ENCODE results near the gene ZBTB42.
A peak's percentile ranks its signal among the peaks of the same experiment; 100 is the strongest.
"Not testable (repeated sequence)": the region's sequence is repeated elsewhere in the genome, so short reads cannot be mapped to it uniquely, and the experiment has no call there.

ZBTB42 gene

DNA sequence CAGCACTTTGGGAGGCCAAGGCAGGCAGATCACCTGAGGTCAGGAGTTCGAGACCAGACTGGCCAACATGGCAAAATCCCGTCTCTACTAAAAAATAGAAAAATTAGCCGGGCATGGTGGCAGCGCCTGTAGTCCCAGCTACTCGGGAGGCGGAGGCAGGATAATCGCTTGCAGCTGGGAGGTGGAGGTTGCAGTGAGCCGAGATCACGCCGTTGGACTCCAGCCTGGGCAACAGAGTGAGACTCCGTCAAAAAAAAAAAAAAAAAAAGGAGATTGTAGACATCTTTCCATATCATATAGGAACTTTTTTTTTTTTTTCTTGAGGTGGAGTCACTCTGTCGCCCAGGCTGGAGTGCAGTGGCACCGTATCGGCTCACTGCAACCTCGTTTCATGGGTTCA, 13.8 kb downstream of the ZBTB42 start:
- not testable (repeated sequence) for H2AK5ac ChIP-seq (ENCODE audit: low read length, severe bottlenecking); DNase-seq; H2AFZ ChIP-seq (ENCODE audit: low read depth, low read length); H3K4me2 ChIP-seq (ENCODE audit: low read length, poor library complexity, severe bottlenecking); H2BK5ac ChIP-seq (ENCODE audit: low read depth, low read length, poor library complexity, severe bottlenecking); H3K27me3 ChIP-seq (ENCODE audit: control insufficient read depth in 1 of 2, insufficient read depth in 1 of 2, low read length in 2 of 2); H4K91ac ChIP-seq (ENCODE audit: low read length); H3K23ac ChIP-seq (ENCODE audit: low read length in 2 of 2); H3K27ac ChIP-seq (ENCODE audit: low read length, poor library complexity, severe bottlenecking); H3K4ac ChIP-seq (ENCODE audit: low read depth in 1 of 2, low read length in 2 of 2); H3K14ac ChIP-seq (ENCODE audit: low read length in 2 of 2); H3K36me3 ChIP-seq (ENCODE audit: control insufficient read depth in 1 of 2, insufficient read depth in 2 of 2, low read depth in 1 of 2, low read length in 2 of 2); H4K8ac ChIP-seq (ENCODE audit: low read length); H3K18ac ChIP-seq (ENCODE audit: low read depth in 1 of 2, low read length in 2 of 2); H3K9me3 ChIP-seq (ENCODE audit: control insufficient read depth, low read length); H2BK120ac ChIP-seq (ENCODE audit: low read depth, low read length); H2BK12ac ChIP-seq (ENCODE audit: low read length in 2 of 2); H2BK15ac ChIP-seq (ENCODE audit: low read depth, poor library complexity, severe bottlenecking)
- Histone ChIP-seq H3K4me3 (ENCODE audit: insufficient read depth in 1 of 2, low read depth in 1 of 2, low read length in 2 of 2) (peak overlapping the region in 1 of 2 experiments; percentile 93), H3K79me1 (replicated peaks; ENCODE audit: low read length, poor library complexity, severe bottlenecking) (peaks cover 14% of the 10 kb centered on the region), H3K4me1 (ENCODE audit: control insufficient read depth, insufficient read depth, low read depth, low read length) (peaks cover 11% of the 10 kb centered on the region), H3K9ac (ENCODE audit: low read length) (peak overlapping the region; percentile 94)
- WGBS: 87% methylated on average over 11 of the region's 15 CpGs

DNA sequence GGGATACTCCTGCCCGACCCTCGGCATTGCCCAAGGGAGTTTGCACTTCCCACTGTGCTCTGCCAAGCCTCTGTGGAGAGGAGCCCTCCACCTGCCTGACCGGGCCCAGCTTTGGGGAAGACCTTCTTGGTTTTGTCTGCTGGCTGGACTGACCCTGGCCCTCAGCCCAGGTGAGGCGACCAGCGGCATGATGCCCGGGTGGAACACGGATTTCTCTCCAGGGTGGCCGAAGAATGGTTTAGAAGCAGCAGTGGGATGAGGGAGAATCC, 15.6 kb downstream of the ZBTB42 start:
- 16% methylated on average over 8 of the region's 8 CpGs for whole genome bisulfite sequencing
- Histone ChIP-seq H4K91ac (ENCODE audit: low read length) (peak overlapping the region; percentile 98), H3K36me3 (ENCODE audit: control insufficient read depth in 1 of 2, insufficient read depth in 2 of 2, low read depth in 1 of 2, low read length in 2 of 2) (peaks cover 7% of the 10 kb centered on the region in 2 experiments), H3K27ac (ENCODE audit: low read length, poor library complexity, severe bottlenecking) (no peak overlapping the region), H2BK15ac (ENCODE audit: low read depth, poor library complexity, severe bottlenecking) (no peak overlapping the region), H3K9ac (ENCODE audit: low read length) (peak overlapping the region; percentile 94), H3K18ac (ENCODE audit: low read depth in 1 of 2, low read length in 2 of 2) (peak overlapping the region; percentile 97 to 98), H3K27me3 (ENCODE audit: control insufficient read depth in 1 of 2, insufficient read depth in 1 of 2, low read length in 2 of 2) (no peaks in the 10 kb centered on the region), H3K79me1 (replicated peaks; ENCODE audit: low read length, poor library complexity, severe bottlenecking) (peaks cover 10% of the 10 kb centered on the region), H4K8ac (ENCODE audit: low read length) (peak overlapping the region; percentile 92), H3K9me3 (ENCODE audit: control insufficient read depth, low read length) (peaks cover 5% of the 10 kb centered on the region), H3K14ac (ENCODE audit: low read length in 2 of 2) (peak overlapping the region in 1 of 2 experiments; percentile 90), H3K4me3 (ENCODE audit: insufficient read depth in 1 of 2, low read depth in 1 of 2, low read length in 2 of 2) (peak overlapping the region; percentile 85 to 93), H2BK120ac (ENCODE audit: low read depth, low read length) (peak overlapping the region; percentile 64), H2AFZ (ENCODE audit: low read depth, low read length) (peak overlapping the region; percentile 77), H3K4ac (ENCODE audit: low read depth in 1 of 2, low read length in 2 of 2) (peak overlapping the region; percentile 88 to 94), H3K4me2 (ENCODE audit: low read length, poor library complexity, severe bottlenecking) (peak overlapping the region; percentile 85), H3K4me1 (ENCODE audit: control insufficient read depth, insufficient read depth, low read depth, low read length) (peaks cover 17% of the 10 kb centered on the region), H3K23ac (ENCODE audit: low read length in 2 of 2) (peak overlapping the region in 1 of 2 experiments; percentile 66), H2BK5ac (ENCODE audit: low read depth, low read length, poor library complexity, severe bottlenecking) (no peak overlapping the region), H2AK5ac (ENCODE audit: low read length, severe bottlenecking) (peak overlapping the region; percentile 23), H2BK12ac (ENCODE audit: low read length in 2 of 2) (peak overlapping the region in 1 of 2 experiments; percentile 4)
- DNase-seq: no peak

DNA sequence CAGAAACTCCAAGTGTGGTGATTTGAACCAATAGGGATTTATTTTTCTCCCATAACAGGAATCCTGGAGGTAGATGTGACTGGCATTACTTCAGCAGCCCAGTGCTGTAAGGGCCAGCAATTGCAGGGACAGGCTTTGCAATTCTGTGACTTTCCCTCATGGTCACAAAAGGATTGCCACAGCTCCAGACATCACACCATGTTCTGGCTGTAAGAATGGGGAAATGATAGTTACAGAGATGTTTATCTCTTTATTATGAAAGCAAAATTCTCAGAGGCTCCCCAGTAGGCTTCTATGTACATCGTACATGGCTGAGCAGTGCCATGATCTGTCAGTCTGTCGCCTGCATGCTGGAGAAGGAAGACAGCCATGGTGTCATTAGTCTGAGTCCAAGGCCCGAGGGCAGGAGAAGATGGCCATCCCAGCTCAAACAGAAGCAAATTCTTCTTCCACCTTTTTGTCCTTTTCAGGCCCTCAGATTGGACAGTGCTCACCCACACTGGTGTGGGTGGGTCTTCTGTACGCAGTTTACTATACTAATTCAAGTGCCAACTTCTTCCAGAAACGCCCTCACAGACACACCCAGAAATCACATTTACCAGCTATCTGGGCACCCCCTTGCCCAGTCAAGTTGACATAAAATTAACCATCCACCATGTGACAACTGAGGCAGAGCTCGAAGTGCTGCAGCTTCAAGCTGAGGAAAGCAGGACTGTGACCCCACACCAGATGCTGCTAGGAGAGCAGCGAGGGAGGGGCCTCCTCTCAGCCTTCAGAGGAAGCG, 17.2 kb downstream of the ZBTB42 start:
- H3K4ac ChIP-seq (ENCODE audit: low read depth in 1 of 2, low read length in 2 of 2): no peak overlapping the region
- no peak overlapping the region for H2BK12ac ChIP-seq (ENCODE audit: low read length in 2 of 2)
- H2AK5ac ChIP-seq (ENCODE audit: low read length, severe bottlenecking): no peak overlapping the region
- WGBS: 96% methylated on average over 8 of the region's 8 CpGs
- H3K18ac ChIP-seq (ENCODE audit: low read depth in 1 of 2, low read length in 2 of 2): no peak overlapping the region
- H3K23ac ChIP-seq (ENCODE audit: low read length in 2 of 2): no peak overlapping the region
- no peak overlapping the region for H3K9ac ChIP-seq (ENCODE audit: low read length)
- H3K4me3 ChIP-seq (ENCODE audit: insufficient read depth in 1 of 2, low read depth in 1 of 2, low read length in 2 of 2): no peak overlapping the region
- H3K36me3 ChIP-seq (ENCODE audit: control insufficient read depth in 1 of 2, insufficient read depth in 2 of 2, low read depth in 1 of 2, low read length in 2 of 2): peaks cover 7% of the 10 kb centered on the region in 2 experiments
- DNase-seq: no peak
- no peaks in the 10 kb centered on the region for H3K27me3 ChIP-seq (ENCODE audit: control insufficient read depth in 1 of 2, insufficient read depth in 1 of 2, low read length in 2 of 2)
- no peak overlapping the region for H3K4me2 ChIP-seq (ENCODE audit: low read length, poor library complexity, severe bottlenecking)
- peaks cover 5% of the 10 kb centered on the region for H3K9me3 ChIP-seq (ENCODE audit: control insufficient read depth, low read length)
- H2BK15ac ChIP-seq (ENCODE audit: low read depth, poor library complexity, severe bottlenecking): no peak overlapping the region
- H4K8ac ChIP-seq (ENCODE audit: low read length): no peak overlapping the region
- H3K4me1 ChIP-seq (ENCODE audit: control insufficient read depth, insufficient read depth, low read depth, low read length): peaks cover 17% of the 10 kb centered on the region
- no peak overlapping the region for H2BK120ac ChIP-seq (ENCODE audit: low read depth, low read length)
- peaks cover 8% of the 10 kb centered on the region for H3K79me1 ChIP-seq (replicated peaks; ENCODE audit: low read length, poor library complexity, severe bottlenecking)
- no peak overlapping the region for H2AFZ ChIP-seq (ENCODE audit: low read depth, low read length)
- H3K27ac ChIP-seq (ENCODE audit: low read length, poor library complexity, severe bottlenecking): no peak overlapping the region
- H3K14ac ChIP-seq (ENCODE audit: low read length in 2 of 2): no peak overlapping the region
- H2BK5ac ChIP-seq (ENCODE audit: low read depth, low read length, poor library complexity, severe bottlenecking): no peak overlapping the region
- H4K91ac ChIP-seq (ENCODE audit: low read length): peak overlapping the region; percentile 43

DNA sequence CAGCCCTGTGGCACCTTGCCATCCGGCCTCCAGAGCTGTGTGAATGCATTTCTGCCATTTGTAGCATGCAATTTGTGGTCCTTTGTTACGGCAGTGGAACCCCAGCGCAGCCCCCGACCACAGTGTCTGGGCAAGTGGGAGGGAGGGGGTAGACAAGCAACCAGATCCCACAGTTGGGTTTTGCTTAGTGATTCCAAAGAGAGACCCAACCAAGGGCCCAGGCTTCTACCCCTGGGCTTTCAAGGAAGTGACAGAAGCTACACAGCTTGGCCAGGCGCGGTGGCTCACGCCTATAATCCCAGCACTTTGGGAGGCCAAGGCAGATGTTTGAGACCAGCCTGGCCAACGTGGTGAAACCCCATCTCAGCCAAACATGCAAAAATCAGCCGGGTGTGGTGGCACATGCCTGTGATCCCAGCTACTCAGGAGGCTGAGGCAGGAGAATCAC, 17.8 kb downstream of the ZBTB42 start:
- Histone ChIP-seq H2BK5ac (ENCODE audit: low read depth, low read length, poor library complexity, severe bottlenecking) (no peak overlapping the region), H2BK15ac (ENCODE audit: low read depth, poor library complexity, severe bottlenecking) (no peak overlapping the region), H3K18ac (ENCODE audit: low read depth in 1 of 2, low read length in 2 of 2) (no peak overlapping the region), H3K4me1 (ENCODE audit: control insufficient read depth, insufficient read depth, low read depth, low read length) (peaks cover 17% of the 10 kb centered on the region), H3K4ac (ENCODE audit: low read depth in 1 of 2, low read length in 2 of 2) (no peak overlapping the region), H3K14ac (ENCODE audit: low read length in 2 of 2) (no peak overlapping the region), H3K23ac (ENCODE audit: low read length in 2 of 2) (no peak overlapping the region), H2AFZ (ENCODE audit: low read depth, low read length) (no peak overlapping the region), H2AK5ac (ENCODE audit: low read length, severe bottlenecking) (no peak overlapping the region), H3K9ac (ENCODE audit: low read length) (no peak overlapping the region), H3K36me3 (ENCODE audit: control insufficient read depth in 1 of 2, insufficient read depth in 2 of 2, low read depth in 1 of 2, low read length in 2 of 2) (peaks cover 7% of the 10 kb centered on the region in 2 experiments), H3K79me1 (replicated peaks; ENCODE audit: low read length, poor library complexity, severe bottlenecking) (peaks cover 5% of the 10 kb centered on the region), H3K9me3 (ENCODE audit: control insufficient read depth, low read length) (peaks cover 5% of the 10 kb centered on the region), H3K27ac (ENCODE audit: low read length, poor library complexity, severe bottlenecking) (no peak overlapping the region), H3K4me2 (ENCODE audit: low read length, poor library complexity, severe bottlenecking) (no peak overlapping the region), H3K27me3 (ENCODE audit: control insufficient read depth in 1 of 2, insufficient read depth in 1 of 2, low read length in 2 of 2) (no peaks in the 10 kb centered on the region), H2BK120ac (ENCODE audit: low read depth, low read length) (no peak overlapping the region), H4K91ac (ENCODE audit: low read length) (peak overlapping the region; percentile 43), H2BK12ac (ENCODE audit: low read length in 2 of 2) (no peak overlapping the region), H3K4me3 (ENCODE audit: insufficient read depth in 1 of 2, low read depth in 1 of 2, low read length in 2 of 2) (no peak overlapping the region), H4K8ac (ENCODE audit: low read length) (peak overlapping the region; percentile 38)
- DNase-seq: no peak
- 92% methylated on average over 9 of the region's 9 CpGs for WGBS
